Superior temporal gyrus (tissue), 1 donor: Measurements from ENCODE around the gene CARNS1.

ENCODE experiments used
- DNase-seq: peaks from one replicate; pipeline ENCODE4 v3.0.0-alpha.2; 2016; ENCODE audit errors: extremely low spot score

CARNS1 gene

DNA sequence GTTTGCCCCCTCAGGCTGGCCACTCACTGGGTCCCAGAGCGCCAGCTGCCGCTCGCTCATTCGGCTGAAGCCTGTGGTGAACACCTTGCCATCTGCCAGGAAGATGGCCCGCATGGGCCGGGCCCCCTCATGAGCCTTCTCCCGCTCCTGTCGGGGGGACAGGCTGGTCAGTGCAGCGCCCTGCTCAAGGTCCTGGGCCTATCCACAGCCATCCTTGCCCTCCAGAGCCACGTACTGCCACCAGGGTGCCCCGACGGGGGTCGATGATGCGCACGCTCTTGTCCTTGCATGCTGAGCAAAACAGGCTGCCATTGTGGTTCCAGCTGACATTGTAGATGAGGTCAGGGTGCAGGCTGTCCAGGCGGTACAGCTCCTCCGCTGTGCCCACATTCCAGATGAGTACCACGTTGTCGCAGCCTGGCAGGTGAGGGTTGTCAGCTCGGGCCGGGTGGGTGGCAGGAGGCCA is 25.7 kb downstream of the CARNS1 start:
- no peak for DNase-seq

DNA sequence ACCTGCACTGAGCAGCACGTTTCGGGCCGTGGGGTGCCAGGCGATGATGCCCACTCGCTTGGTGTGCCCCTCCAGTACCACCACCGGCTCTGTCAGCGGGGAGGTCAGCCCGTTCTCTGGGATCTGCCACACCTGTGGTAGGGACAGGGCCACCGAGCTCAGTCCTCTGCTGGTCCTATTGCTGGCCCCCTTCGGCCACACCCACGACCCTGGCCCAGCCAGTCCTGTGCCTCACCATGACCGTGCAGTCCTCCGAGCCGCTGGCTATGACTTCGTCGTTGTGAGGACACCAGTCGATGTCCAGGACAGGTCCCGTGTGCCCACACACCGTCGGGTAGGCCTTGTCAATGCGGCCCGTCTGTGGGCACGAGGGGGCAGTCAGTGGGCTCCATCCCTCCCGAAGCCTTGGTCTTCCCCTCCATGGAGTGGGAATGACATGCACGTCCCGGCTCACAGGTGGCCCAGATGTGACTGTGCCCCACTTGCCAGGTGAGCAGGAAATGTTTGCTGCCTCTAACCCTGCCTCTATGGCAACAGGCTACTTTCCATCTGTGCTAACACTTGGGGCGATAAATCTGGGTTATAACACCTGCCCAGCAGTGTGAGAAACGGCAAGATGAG is 26.4 kb downstream of the CARNS1 start:
- DNase-seq, result no peak

DNA sequence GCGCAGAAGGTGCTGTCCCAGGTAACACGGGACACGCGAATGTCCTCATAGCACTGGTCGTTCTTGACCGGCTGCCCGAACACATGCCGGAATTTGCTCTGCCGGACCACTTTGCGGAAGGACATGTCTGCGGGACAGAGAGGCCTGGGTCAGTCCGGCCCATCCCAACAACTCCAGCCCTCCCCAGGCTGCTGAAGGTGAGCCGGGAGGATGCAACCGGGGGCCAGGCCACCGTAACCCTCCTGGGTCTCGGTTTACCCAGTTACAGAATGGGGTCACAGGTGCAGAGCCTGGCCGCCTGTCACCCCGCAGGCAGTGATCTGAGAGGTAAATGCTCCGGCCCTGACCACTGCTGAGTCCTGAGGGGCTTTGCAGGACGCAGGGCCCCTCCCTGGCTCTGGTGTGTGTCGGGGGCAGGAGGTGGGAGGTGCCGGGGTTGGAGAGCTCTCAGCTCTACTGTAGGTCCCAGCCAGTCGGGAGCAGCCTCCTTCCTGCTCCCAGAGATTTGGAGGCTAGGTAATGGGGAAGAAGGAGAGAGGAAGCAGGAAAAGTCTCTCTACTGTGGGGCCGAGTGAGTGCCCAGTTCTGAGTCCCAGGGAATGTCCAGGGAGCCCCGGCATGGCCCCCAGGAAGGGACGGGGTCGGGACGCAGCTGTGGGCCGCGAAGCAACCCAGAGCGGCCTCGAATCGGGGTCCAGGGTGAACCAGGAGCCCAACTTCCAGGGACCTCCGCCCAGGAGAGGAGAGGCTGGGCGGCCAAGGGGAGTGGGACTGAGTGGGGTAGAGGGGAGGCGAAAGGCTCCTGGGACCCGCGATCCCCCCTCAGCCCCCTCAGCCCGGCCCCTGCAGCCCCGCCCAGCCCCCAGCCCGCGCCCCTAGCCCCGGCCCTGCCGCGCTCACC is 27.3 kb downstream of the CARNS1 start:
- no peak for DNase-seq

DNA sequence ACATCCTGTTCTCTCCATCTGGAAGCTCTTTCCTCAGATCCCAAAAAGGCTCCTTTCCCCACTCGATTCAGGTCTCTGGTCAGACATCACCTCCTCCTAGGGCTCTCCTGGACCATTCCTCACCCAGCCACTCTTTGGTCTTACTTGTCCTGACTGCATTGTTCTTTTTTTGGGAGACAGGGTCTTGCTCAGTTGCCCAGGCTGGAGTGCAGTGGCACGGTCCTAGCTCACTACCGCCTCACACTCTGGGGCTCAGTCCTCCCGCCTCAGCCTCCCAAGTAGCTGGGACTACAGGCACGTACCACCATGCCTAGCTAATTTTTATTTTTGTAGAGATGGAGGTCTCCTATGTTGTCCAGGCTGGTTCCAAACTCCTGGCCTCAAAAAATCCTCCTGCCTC is 30.0 kb downstream of the CARNS1 start:
- no peak for DNase-seq

DNA sequence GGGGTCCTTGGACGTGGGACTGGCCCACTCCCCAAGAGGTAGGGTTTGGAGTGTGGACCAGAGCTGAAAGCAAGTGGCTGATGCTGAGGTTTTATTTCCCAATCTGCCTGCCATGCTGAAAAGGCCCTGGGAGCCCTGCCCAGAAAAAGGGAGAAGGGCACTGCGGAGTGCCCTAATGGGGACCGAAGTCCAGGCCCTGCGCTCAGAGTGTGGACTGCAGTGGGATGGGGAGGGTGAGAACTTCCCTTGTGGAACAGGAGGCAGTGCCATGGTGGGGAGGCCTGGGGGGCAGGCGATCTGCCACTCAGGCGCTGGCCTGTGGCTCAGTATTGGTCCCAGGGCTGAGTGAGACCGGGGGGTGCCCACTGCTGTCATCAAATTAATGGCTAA is 32.7 kb downstream of the CARNS1 start:
- no peak for DNase-seq

DNA sequence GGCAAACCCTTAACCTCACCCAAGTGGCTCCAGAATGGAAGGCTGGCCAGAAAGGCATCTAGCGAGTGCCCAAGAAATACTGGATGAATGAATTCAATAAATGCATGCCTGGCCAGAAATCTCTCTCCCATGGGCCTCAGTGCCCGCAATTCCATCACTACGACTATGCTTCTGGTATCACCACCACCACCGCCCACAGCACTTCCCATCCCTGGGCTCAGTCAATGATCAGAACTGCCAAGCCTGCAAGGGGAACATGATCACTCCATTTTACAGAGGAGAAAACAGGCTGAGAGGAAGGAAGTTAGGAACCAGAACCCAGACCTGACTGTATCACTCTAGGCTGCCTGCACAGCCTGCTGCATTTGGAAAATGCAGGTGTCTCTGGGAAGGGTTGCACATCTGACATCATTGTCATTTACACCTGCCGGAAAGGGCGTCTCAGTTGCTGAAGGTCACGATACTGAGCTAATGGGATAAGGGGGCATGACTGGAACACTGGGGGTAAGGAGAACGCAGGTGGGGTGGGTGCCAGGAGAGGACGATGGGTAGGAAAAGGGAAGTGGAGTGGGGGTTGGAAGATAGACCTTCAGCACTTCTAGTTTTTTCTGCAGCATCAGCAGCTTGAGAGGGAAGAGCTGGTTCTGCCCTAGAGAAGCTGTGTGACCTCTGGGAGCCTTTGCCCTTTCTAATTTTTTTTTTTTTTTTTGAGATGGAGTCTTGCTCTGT is 33.8 kb downstream of the CARNS1 start:
- no peak for DNase-seq

DNA sequence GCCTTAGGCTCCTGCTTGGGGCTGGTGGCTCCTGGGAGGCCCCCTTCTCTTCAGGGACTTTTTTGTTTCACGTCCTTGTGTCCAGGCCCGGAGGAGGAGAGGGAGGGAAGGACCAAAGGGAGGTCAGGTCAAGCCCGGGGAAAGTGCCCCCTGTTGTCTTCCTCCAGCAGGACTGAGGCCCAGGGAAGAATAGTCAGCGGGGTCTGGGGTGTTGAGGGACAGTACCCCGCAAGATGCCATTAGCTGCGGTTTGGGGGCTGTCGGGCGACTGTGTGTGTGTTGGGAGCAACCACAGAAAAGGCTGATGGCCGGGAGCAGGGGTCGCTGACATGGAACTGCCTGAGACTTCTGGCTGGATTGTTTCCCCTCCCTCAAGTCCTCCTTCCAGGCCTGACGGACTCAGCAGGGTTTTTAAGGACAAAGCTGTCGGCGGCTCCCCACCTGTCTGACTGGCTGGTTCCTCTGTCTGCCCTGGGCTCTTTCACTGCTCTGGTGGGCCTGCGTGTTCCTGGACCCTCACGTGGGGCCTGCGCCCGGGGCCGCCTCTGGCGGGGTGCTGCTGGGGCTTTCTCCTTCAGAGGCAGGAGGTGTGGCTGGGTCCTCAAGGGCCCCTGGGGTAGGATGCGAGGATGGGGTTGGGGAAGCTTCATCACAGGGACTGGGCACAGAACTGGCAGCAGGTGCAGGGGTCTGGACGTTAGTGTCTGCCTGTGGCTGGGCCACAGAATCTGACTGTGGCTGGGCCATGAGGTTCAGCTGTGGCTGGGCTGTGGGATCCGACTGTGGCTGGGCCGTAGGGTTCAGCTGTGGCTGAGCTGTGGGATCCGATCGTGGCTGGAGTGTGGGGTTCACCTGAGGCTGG is 35.5 kb downstream of the CARNS1 start:
- no peak for DNase-seq

DNA sequence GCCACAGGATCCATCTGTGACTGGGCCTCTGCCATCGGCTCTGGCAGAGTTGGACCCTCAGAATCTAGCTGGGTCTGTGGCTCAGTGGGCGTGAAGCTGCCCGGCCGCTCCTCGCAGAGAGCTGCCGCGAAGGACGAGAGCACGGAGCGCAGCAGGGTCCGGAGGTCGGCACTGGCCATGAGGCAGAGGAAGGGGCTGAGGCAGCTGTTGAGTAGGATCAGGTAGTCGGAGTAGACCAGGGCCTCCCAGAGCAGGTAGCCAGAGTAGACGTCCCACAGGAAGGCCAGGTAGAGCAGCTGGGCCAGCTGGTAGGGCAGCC is 36.1 kb downstream of the CARNS1 start:
- no peak for DNase-seq

DNA sequence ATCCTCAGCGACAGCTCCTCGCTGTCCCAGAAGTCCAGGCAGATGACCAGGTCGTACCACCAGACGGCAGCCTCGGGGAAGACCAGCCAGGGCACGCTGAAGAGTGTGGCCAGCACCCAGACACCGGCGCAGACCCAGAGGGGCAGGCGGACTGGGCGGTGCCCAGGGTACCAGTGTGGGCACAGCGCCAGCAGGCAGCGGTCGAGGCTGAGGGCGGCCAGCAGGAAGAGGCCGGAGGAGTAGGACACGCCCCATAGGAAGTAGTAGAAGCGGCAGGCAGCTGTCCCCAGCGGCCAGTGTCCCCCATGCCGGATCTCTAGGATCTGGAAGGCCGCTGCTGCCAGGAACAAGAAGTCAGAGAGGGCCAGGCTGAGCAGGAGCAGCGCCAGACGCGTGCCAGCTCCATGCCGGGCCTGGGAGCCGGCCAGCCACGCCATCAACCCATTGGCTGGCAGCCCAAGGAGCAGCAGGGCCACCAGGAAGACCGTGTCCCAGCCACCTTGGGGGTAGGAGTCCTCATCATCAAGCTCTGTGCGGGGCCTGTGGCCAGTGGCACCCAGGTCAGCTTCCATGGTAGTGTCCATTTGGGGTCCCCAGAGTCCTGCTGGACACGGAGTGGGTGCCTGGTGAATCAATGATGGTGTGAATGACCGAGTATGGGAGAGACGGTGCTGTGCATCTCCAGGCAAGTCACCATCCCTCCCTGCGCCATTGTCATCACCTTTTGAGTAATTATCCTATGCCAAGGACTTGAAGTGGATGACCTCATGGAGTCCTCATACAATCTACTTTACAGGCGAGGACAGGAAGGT is 36.9 kb downstream of the CARNS1 start, which contains the start of gene GPR152:
GPR152 (minus strand) TSS at position 589 of the 812 bp plus-strand sequence; CDS start at position 584, 5 bp downstream.
- no peak for DNase-seq

DNA sequence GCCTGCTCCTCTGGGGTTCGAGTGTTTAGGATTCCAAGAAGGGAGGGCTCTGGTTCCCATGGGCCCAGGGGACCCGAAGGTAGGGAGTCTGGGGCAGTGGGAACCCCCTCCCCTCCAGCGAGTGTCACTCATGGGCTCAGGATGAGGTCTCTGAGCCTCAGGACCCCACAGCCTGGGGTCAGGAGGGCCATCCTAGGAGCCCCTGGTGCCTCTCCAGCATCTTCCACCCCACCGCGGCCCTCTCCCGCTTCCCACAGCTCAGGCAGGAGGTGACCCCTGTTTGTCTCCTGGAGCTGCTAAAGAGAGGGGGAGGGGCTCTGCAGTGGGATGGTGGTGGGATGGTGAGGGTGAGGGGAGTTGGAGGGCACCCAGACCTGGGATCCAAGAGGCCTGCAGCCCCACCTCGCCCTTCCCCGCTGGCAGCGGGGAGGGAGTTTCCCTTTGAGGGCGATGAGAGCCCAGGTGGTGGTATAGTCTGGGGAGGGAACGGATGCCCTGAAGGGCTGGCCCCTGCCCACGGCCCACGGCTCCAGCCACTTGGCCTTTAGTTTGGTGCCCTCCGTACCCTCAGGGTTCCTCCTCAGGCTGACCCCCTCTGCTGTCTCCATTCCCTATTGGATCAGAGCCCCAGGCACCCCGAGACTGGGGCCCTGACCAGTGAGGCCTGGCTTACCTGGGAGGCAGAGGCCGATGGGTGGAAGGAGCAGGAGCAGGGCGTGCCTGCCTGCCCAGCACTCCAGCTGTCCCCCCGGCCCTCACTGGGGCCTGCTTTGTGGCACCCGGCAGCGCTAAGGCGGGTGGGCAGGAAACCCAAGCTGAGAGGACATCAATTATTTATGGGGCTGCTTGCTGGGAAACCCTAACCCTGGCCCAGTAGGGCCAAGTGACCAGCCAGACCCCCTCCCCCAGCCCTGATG is 38.6 kb downstream of the CARNS1 start:
- DNase-seq, result no peak

DNA sequence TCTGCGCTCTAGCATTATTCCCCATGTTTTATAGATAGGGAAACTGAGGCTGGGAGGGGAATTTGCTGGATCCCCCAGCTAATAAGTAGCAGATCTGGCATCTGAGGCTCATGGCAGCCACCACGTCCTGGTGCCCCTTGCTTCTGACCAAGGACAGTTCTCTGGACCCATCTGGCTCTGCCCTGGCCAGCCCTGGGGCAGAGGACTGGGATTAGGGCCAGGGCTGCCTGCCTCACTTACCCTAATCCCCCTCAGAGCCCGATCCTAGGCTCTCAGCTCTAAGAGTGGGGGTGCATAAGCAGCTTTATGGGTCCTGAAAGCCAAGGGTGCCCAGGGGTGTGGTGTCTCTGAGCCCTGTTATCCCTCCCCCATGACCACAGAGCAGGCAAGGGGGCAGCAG is 39.6 kb downstream of the CARNS1 start, which contains the start of gene CABP4:
CABP4 (plus strand) TSS at position 301 of the 400 bp plus-strand sequence; CDS start at position 371, 70 bp downstream.
- DNase-seq, result no peak

DNA sequence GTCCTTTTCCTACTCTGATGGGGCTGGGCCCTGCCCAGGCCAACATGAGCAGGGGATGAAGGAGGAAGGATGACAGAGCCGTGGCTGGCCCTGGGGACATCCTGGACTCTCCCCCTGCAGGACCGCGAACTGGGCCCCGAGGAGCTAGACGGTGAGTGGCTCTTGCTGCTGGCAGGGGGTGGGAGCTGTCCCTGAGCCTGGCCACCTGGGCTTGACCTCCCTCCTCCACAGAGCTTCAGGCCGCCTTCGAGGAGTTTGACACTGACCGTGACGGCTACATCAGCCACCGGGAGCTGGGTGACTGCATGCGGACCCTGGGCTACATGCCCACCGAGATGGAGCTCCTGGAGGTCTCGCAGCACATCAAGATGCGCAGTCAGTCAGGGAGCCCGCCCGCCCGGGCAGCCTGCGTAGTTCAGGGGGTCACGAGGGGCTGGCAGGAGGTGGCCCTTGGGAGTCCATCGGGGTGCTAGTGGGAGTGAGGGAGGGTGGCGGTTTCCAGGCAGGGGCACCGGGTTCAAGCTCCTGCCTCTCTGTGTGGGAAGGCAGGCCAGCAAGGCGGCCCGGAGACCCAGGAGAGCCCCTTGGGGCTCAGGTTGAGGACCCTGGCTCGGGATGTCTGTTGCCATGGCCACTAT is 40.7 kb downstream of the CARNS1 start:
- DNase-seq, result no peak

DNA sequence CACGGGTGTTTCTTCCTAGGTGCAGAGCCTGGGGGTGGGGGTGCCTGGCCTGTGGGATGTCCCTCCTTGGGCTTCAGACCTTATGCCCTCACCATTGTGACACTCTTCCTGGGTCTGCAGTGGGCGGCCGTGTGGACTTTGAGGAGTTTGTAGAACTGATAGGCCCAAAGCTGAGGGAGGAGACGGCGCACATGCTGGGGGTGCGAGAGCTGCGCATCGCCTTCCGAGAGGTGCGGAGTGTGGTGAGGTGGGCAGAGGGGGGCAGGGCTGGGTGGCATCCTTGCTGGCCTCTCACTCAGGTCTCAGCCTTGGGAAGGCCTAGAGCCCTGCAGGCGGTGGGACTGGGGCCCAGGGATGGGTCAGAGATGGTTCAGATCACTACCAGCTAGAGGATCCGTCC is 42.0 kb downstream of the CARNS1 start:
- DNase-seq, result no peak

DNA sequence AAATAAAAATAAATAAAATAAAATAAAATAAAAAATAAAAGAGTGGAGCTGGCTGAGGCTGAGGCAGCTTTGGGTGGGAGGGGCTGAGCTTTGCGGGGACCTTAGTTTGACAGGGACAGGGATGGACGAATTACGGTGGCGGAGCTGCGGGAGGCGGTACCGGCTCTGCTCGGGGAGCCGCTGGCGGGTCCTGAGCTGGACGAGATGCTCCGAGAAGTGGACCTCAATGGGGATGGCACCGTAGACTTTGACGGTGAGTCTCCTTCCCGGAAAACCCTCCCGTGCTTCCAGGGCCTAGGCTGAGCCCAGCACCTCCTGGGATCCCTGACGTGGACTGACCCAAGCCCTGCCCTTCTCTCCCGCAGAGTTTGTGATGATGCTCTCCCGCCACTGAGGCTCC is 42.8 kb downstream of the CARNS1 start:
- no peak for DNase-seq

DNA sequence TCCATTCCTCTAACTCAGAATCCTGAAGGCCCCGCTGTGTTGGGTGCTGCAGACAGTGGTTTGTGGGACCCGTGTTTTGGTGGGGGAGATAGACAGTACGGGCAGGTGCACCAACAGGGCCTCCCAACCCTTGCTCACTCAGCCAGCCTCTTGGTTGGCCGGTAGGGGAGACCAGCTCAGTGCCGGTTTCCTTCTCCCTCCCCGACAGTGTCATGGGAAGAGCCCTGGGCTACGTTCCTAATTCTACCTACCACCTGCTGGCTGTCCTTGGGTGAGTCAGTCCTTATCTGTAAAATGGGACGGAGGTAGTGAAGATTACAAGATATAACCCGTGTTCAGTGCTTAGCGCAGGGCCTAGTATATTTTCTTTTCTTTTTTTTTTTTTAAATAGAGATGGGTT is 47.7 kb downstream of the CARNS1 start:
- DNase-seq, result no peak

DNA sequence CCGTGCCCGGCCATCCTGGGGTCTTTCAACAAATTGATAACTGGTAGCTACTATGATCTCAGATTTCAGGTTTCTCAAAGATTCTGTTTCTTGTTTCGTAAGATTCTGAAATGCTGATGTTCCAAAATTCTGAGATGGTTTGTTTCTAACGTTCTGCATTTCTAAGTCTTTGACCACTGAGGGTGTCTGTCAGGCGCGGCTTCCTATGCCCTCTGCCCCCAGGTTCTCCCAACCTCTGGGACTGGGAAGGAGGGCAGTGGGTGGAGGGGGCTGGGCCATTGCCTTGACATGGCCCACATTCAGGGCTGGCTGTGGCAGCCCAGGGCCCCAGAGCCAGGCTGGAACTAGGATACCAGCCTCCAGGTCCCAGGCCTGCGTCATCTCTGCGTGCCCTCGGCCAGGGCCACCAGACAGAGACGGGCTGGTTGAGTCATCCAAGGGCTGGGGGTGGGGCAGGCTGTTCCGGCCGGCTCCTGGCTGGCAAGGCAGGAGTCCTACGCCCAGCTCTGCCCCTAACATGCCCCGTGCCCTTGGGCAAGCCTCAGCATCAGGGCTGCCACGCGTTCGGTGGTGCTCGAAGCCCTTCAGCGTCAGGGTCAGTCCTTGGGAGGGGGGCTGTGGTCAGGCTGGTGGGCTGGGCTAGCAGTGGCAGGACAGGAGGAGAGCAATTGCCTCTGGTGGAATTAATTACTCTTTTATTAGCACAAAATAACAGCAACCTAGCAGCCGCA is 48.4 kb downstream of the CARNS1 start:
- no peak for DNase-seq

DNA sequence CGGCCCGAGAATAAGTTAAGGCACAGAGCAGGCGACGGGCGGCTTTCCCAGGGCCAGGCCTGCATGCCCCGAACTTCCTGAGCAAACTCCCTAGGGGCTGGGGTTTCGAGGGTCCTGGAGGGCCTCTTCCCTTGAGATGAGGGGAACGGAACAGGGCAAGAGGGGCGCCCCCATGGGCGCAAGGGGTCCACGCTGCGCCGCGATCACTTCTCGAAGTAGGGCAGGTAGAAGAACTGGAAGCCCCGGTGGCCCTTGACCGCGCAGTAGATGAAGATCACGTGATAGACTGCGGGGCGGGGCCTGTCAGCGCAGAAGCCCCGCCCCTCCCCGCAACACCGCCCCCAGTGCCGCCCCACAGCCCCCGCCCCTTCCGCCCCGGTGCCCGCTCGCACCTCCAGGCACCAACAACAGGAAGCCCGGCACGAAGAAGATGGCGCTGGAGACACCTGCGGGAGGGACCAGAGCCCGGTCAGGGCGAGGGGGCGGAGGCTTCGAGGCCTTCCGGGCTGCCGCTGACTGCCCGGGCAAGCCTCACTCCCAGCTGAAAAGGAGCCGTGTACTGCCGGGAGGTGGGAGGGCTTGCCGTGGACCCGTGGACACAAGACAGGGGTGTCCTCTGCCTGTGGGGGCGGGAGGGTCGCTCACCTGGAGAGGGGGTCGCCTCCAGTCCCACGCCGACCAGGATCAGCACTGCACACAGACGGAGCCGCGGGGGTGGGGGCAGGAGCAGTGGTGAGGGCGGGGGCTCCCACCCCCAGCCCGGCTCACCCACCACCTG is 49.1 kb downstream of the CARNS1 start:
- DNase-seq, result peak; percentile 69

DNA sequence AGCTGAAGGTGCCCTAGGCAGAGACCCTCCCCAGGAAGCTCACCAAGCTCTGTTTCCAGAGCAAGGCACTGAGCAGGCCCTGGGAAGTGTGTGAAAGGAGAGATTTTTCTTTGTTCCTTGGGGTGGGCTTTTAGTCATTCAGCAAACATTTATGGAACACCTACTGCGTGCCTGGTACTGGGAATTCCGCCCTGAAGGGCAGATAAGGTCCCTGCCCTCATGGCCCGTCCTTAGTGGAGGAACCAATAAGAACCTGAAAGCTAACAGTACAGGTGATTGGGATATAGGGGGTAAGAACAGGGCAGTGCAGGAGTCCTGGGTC is 49.7 kb downstream of the CARNS1 start:
- no peak for DNase-seq
